Neural crest cell (in vitro differentiated cells): ENCODE measurements around the gene TRIB2. TPM values are rescaled to one million over a fixed set of nuclear protein-coding genes. Genes with fewer than 3 reads are reported as not detected.

Experiments
- DNase-seq: peaks from one replicate; pipeline ENCODE4 v3.0.0; 2021; ENCODE audit warnings: low read depth, mixed read lengths, low spot score
- H3K27ac Mint-ChIP-seq: one replicate; pipeline ENCODE4 v1.8.0; 2021; ENCODE audit warnings: mild to moderate bottlenecking, mixed read lengths; ENCODE audit not compliant: unreplicated experiment
- H3K27me3 Mint-ChIP-seq: 2 replicates; pipeline ENCODE4 v1.8.0; 2021; ENCODE audit warnings: low read depth, mild to moderate bottlenecking, mixed read lengths
- H3K36me3 Mint-ChIP-seq: 2 replicates; pipeline ENCODE4 v1.8.0; 2021; ENCODE audit warnings: low read depth, mild to moderate bottlenecking, mixed read lengths
- H3K4me1 Mint-ChIP-seq: 2 replicates; pipeline ENCODE4 v1.8.0; 2021; ENCODE audit warnings: mixed read lengths
- H3K4me3 Mint-ChIP-seq: one replicate; pipeline ENCODE4 v1.8.0; 2021; ENCODE audit warnings: mild to moderate bottlenecking, mixed read lengths
- H3K9me3 Mint-ChIP-seq: 2 replicates; pipeline ENCODE4 v1.8.0; 2021; ENCODE audit warnings: mixed read lengths
- CTCF ChIP-seq: fragments of 200-600 bp; sonication (generic); conservative IDR thresholded peaks from 2 replicates; pipeline ENCODE4 v1.5.0; 2021; ENCODE audit warnings: antibody characterized with exemption, mild to moderate bottlenecking
- total RNA-seq: library from RNA; stranded (reverse); gene quantifications from 2 replicates; pipeline ENCODE4 v1.2.1, GENCODE V29; 2021

TRIB2 gene
- total RNA-seq, 1 donor from 2014 or later = 74.3 TPM

GRCh38 chr2:12688091-12688490 lies 28.6 kb upstream of the TRIB2 start:
- H3K4me3 Mint-ChIP-seq = no peak overlapping the region
- H3K27ac Mint-ChIP-seq = no peak overlapping the region
- H3K9me3 Mint-ChIP-seq = peaks cover 12% of the 10 kb centered on the region
- TF ChIP-seq CTCF = no peak
- peaks cover 6% of the 10 kb centered on the region for H3K36me3 Mint-ChIP-seq
- DNase-seq = no peak
- H3K27me3 Mint-ChIP-seq = no peaks in the 10 kb centered on the region
- H3K4me1 Mint-ChIP-seq = peaks cover 5% of the 10 kb centered on the region

- peaks cover 15% of the 10 kb centered on the region for H3K9me3 Mint-ChIP-seq
- H3K27me3 Mint-ChIP-seq = no peaks in the 10 kb centered on the region
- no peak overlapping the region for H3K4me3 Mint-ChIP-seq
- no peak for TF ChIP-seq CTCF
- H3K4me1 Mint-ChIP-seq = peaks cover 5% of the 10 kb centered on the region
- H3K36me3 Mint-ChIP-seq = peaks cover 9% of the 10 kb centered on the region
- no peak overlapping the region for H3K27ac Mint-ChIP-seq
- no peak for DNase-seq
These were observed 27.8 kb upstream of the TRIB2 start for GRCh38 chr2:12688893-12689292.

- H3K27me3 Mint-ChIP-seq = no peaks in the 10 kb centered on the region
- peaks cover 15% of the 10 kb centered on the region for H3K9me3 Mint-ChIP-seq
- no peak for DNase-seq
- no peak for TF ChIP-seq CTCF
- peaks cover 9% of the 10 kb centered on the region for H3K36me3 Mint-ChIP-seq
- H3K4me3 Mint-ChIP-seq = no peak overlapping the region
- H3K27ac Mint-ChIP-seq = no peak overlapping the region
- no peaks in the 10 kb centered on the region for H3K4me1 Mint-ChIP-seq
These were observed 23.2 kb upstream of the TRIB2 start for GRCh38 chr2:12693509-12693908.

GRCh38 chr2:12694990-12695774 lies 21.6 kb upstream of the TRIB2 start:
- DNase-seq = no peak
- H3K27me3 Mint-ChIP-seq = no peaks in the 10 kb centered on the region
- no peak for TF ChIP-seq CTCF
- no peak overlapping the region for H3K4me3 Mint-ChIP-seq
- H3K36me3 Mint-ChIP-seq = peaks cover 9% of the 10 kb centered on the region
- H3K27ac Mint-ChIP-seq = no peak overlapping the region
- H3K4me1 Mint-ChIP-seq = no peaks in the 10 kb centered on the region
- peaks cover 10% of the 10 kb centered on the region for H3K9me3 Mint-ChIP-seq

- Mint-ChIP-seq H3K27me3 (no peaks in the 10 kb centered on the region), H3K9me3 (peaks cover 5% of the 10 kb centered on the region), H3K27ac (no peak overlapping the region), H3K36me3 (peaks cover 4% of the 10 kb centered on the region), H3K4me1 (peaks cover 7% of the 10 kb centered on the region), H3K4me3 (no peak overlapping the region)
- DNase-seq = no peak
- TF ChIP-seq CTCF = no peak
These were observed 19.1 kb upstream of the TRIB2 start for GRCh38 chr2:12697617-12698016.
